Transverse colon (tissue), 4 donors: Measurements from ENCODE around the gene MCTP2. TPM values are rescaled to one million over a fixed set of nuclear protein-coding genes. Genes with fewer than 3 reads are reported as not detected.

ENCODE experiments used
- DNase-seq: peaks from one replicate; pipeline ENCODE4 v3.0.0-alpha.2; 2019
- H3K27ac ChIP-seq, 4 donors: fragments of 200-600 bp; sonication (generic); 2 replicates each; pipeline ENCODE4 v1.5.1; 2016 to 2018; ENCODE audit warnings: inconsistent platforms in 4 of 4
- H3K27me3 ChIP-seq: fragments of 200-600 bp; sonication (generic); 2 replicates; pipeline ENCODE4 v1.5.1; 2017; ENCODE audit warnings: inconsistent platforms
- H3K36me3 ChIP-seq, 4 donors: fragments of 200-600 bp; sonication (generic); 2 replicates each; pipeline ENCODE4 v1.5.1; 2017 to 2019; ENCODE audit warnings: inconsistent platforms in 4 of 4
- H3K4me1 ChIP-seq, 4 donors: fragments of 200-600 bp; sonication (generic); 2 replicates each; pipeline ENCODE4 v1.5.1; 2017 to 2020; ENCODE audit warnings: inconsistent platforms in 4 of 4
- H3K4me3 ChIP-seq, 4 donors: fragments of 200-600 bp; sonication (generic); 1 replicate in 1 of 4; 2 replicates in 3 of 4; pipeline versions ENCODE4 v1.5.1 to v1.6.1; 2017 to 2019; ENCODE audit warnings: inconsistent platforms in 4 of 4
- H3K9me3 ChIP-seq, 2 donors: fragments of 200-600 bp; sonication (generic); 2 replicates each; pipeline ENCODE4 v1.5.1; 2017 to 2019; ENCODE audit warnings: inconsistent platforms in 2 of 2
- CTCF ChIP-seq, 5 experiments: fragments of 200-600 bp in 3 of 5; fragments of 450-650 bp in 2 of 5; sonication (generic) in 3 of 5; IDR thresholded peaks; 1 replicate in 2 of 5; 2 replicates in 3 of 5; pipeline ENCODE4 v1.5.1; 2016 to 2017; ENCODE audit warnings: antibody characterized with exemption in 5 of 5, inconsistent platforms in 3 of 5, mild to moderate bottlenecking in 2 of 5, moderate library complexity in 1 of 5
- EP300 ChIP-seq: sonication (generic); formaldehyde crosslinking; IDR thresholded peaks from one replicate; pipeline ENCODE4 v1.6.1; 2017; ENCODE audit warnings: antibody characterized with exemption, low read depth
- POLR2A ChIP-seq: fragments of 450-650 bp; IDR thresholded peaks from one replicate; pipeline ENCODE4 v1.6.1; 2016; ENCODE audit warnings: antibody characterized with exemption, mild to moderate bottlenecking, moderate library complexity
- POLR2AphosphoS5 ChIP-seq, 3 donors: sonication (generic); formaldehyde crosslinking; IDR thresholded peaks; one replicate each; pipeline ENCODE4 v1.6.1; 2016; ENCODE audit warnings: antibody characterized with exemption in 3 of 3
- WGBS, 2 donors: methylation state at CpG; one replicate each; pipeline ENCODE4 v1.1.5; 2018; ENCODE audit warnings: low coverage in 1 of 2; 5-methylcytosine and 5-hydroxymethylcytosine counted together
- in situ Hi-C, 4 donors: fragments of 200-750 bp; cut with MboI; loops; one replicate each; pipeline versions ENCODE4 v1.15.0 to v1.15.1; 2017; ENCODE audit warnings: low sequenced_read_pairs in 3 of 4, low pct_ligation_motif_present in 1 of 4, low pct_unique_long_range_greater_than_20kb in 1 of 4
- intact Hi-C: fragments of 100-400 bp; cut with DNase I; formaldehyde crosslinking; loops from one replicate; pipeline ENCODE4 v1.15.1; 2023; ENCODE audit warnings: low total_unique reads
- total RNA-seq, 4 donors: library from RNA; depleted of rRNA; stranded (reverse); fragments of >200 nt; gene quantifications; one replicate each; pipeline ENCODE4 v1.1.0, GENCODE V29; 2016

MCTP2 gene
- total RNA-seq, 4 donors from 2014 or later: 108 to 409 (median 144) TPM

DNA sequence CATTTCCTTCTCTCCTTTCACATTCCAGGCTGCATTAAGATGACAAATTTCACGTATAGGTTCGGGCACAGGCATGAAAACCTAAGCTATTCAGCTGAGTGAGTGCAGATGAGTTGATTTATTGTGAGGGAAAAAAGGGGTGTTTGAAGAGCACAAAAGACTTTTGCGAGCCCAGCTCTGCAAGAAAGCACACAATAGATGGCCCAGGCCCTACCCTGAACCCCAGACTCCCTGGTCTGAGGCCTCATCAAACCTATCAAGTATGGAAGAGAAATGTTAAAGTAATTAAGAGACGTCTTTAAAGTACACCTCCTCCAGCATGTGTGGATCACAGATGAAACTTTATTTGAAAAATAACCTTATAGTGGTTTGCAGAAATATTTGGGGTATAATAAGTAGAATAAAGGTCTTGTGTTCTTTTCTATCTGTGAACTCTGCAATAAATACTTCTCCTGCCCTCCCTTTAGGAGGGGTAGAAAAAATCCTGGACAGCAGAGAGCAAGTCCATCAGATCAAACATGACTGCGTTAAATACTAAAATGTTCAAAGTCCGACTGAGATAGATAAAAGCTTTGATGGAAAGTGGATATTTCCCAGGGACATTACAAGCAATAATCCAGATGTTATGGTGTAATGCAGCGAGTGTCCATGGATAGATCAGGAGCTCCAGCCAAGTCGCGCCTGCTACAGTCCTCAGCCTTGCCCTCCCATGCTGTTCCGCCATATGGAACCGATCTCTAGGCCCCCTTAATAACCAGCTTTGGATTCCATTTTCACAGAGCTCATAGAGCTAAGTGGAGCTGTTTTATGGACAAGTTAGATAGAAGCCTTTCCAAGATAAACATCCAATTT is 121.5 kb downstream of the MCTP2 start:
- no peaks in the 10 kb centered on the region for H3K27me3 ChIP-seq
- in situ Hi-C loops (no loop called here), intact Hi-C loops (no loop called here)
- H3K4me3 ChIP-seq: no peak overlapping the region
- TF ChIP-seq POLR2AphosphoS5 (IDR thresholded peaks at IDR 0.05) (no peak), CTCF (IDR thresholded peaks at IDR 0.05) (no peak), EP300 (no peak), POLR2A (no peak)
- WGBS, 2 donors: 85 to 87% methylated on average over 7 to 11 of the region's 11 CpGs
- no peak overlapping the region for H3K27ac ChIP-seq
- no peak for DNase-seq
- peaks cover 0 to 3% (median 0%) of the 10 kb centered on the region in 4 donors for H3K36me3 ChIP-seq
- H3K9me3 ChIP-seq: no peaks in the 10 kb centered on the region
- no peaks in the 10 kb centered on the region for H3K4me1 ChIP-seq

DNA sequence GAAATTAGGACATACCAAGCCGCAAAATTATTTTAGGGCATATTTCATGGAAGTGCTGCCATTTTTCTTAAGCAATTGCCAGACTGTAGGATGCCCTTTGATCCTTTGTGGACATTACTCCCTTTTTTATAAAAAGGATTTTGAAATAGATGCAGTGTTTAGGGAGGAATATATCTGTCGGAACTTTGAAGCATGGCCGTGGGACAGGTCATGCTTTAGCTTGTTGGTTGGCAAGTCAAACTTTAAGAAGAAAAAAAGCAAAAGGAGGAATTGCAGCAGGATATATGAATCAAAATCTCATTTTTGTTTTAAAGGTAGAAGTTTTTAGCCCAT is 122.1 kb downstream of the MCTP2 start:
- 73 to 77% methylated on average over 3 of the region's 3 CpGs for WGBS, 2 donors
- no peak overlapping the region for H3K27ac ChIP-seq
- H3K4me1 ChIP-seq: no peaks in the 10 kb centered on the region
- H3K4me3 ChIP-seq: no peak overlapping the region
- H3K9me3 ChIP-seq: no peaks in the 10 kb centered on the region
- intact Hi-C loops: no loop called here
- H3K27me3 ChIP-seq: no peaks in the 10 kb centered on the region
- TF ChIP-seq CTCF (IDR thresholded peaks at IDR 0.05) (no peak), EP300 (no peak), POLR2A (no peak), POLR2AphosphoS5 (IDR thresholded peaks at IDR 0.05) (no peak)
- in situ Hi-C loops: no loop called here
- DNase-seq: no peak
- H3K36me3 ChIP-seq: peaks cover 0 to 3% (median 0%) of the 10 kb centered on the region in 4 donors

GRCh38 chr15:94354655-94355054 is 123.3 kb downstream of the MCTP2 start:
- intact Hi-C loops: no loop called here
- TF ChIP-seq CTCF (IDR thresholded peaks at IDR 0.05) (no peak), EP300 (no peak)
- in situ Hi-C loops: no loop called here
- Histone ChIP-seq H3K4me3 (no peak overlapping the region), H3K9me3 (no peaks in the 10 kb centered on the region), H3K27me3 (no peaks in the 10 kb centered on the region), H3K36me3 (peaks cover 0 to 11% (median 0%) of the 10 kb centered on the region in 4 donors), H3K27ac (no peak overlapping the region), H3K4me1 (no peaks in the 10 kb centered on the region)
- DNase-seq: no peak
- WGBS, 2 donors: 89 to 96% methylated on average over 8 to 9 of the region's 9 CpGs

- no peak overlapping the region for H3K4me3 ChIP-seq
- H3K27ac ChIP-seq: no peak overlapping the region
- no peaks in the 10 kb centered on the region for H3K27me3 ChIP-seq
- peaks cover 0 to 17% (median 0%) of the 10 kb centered on the region in 4 donors for H3K36me3 ChIP-seq
- no peaks in the 10 kb centered on the region for H3K9me3 ChIP-seq
- no peaks in the 10 kb centered on the region for H3K4me1 ChIP-seq
- WGBS, 2 donors: 91 to 100% methylated on average over 1 to 3 of the region's 3 CpGs
- in situ Hi-C loops: no loop called here
- no peak for TF ChIP-seq EP300
- no peak for TF ChIP-seq POLR2A
- TF ChIP-seq CTCF (IDR thresholded peaks at IDR 0.05): no peak
- no peak for TF ChIP-seq POLR2AphosphoS5 (IDR thresholded peaks at IDR 0.05)
- intact Hi-C loops: no loop called here
- DNase-seq: no peak
Observed at GRCh38 chr15:94359716-94360115, 128.4 kb downstream of the MCTP2 start.
